ENCODE measurements around the gene IMP3.
A peak's percentile ranks its signal among the peaks of the same experiment; 100 is the strongest.
"Not testable (repeated sequence)": the region's sequence is repeated elsewhere in the genome, so short reads cannot be mapped to it uniquely, and the experiment has no call there.

IMP3 gene, protein sequence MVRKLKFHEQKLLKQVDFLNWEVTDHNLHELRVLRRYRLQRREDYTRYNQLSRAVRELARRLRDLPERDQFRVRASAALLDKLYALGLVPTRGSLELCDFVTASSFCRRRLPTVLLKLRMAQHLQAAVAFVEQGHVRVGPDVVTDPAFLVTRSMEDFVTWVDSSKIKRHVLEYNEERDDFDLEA

DNA sequence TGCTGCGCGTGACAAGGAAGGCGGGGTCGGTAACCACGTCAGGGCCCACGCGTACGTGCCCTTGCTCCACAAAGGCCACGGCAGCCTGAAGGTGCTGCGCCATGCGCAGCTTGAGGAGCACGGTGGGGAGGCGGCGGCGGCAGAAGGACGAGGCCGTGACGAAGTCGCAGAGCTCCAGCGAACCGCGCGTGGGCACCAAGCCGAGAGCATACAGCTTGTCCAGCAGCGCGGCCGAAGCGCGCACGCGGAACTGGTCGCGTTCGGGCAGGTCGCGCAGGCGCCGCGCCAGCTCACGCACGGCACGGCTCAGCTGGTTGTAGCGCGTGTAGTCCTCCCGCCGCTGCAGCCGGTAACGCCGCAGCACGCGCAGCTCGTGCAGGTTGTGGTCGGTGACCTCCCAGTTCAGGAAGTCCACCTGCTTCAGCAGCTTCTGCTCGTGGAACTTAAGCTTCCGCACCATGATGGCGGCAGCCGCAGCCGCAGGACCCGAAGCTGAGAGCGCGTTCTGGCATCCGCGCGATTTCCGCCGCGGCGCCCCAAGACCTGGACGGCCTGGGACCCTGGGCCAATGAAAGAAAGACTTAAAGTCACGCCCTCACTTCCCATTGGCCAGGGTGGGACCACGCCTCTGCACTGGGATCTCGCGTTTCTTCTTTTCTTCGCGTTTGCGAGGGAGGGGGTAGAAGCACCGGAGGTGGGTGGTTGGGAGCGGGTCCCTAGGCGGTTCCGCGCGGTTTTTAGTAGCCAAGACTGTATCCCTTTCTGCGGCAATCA lies at the start of gene IMP3:
IMP3 (minus strand) TSS at position 516 of the 774 bp plus-strand sequence; CDS start at position 460, 56 bp downstream.
- H3K27ac ChIP-seq, result peak within 1 kb of the TSS; percentile 99
- TF ChIP-seq, protein P1, sequence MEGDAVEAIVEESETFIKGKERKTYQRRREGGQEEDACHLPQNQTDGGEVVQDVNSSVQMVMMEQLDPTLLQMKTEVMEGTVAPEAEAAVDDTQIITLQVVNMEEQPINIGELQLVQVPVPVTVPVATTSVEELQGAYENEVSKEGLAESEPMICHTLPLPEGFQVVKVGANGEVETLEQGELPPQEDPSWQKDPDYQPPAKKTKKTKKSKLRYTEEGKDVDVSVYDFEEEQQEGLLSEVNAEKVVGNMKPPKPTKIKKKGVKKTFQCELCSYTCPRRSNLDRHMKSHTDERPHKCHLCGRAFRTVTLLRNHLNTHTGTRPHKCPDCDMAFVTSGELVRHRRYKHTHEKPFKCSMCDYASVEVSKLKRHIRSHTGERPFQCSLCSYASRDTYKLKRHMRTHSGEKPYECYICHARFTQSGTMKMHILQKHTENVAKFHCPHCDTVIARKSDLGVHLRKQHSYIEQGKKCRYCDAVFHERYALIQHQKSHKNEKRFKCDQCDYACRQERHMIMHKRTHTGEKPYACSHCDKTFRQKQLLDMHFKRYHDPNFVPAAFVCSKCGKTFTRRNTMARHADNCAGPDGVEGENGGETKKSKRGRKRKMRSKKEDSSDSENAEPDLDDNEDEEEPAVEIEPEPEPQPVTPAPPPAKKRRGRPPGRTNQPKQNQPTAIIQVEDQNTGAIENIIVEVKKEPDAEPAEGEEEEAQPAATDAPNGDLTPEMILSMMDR (conservative IDR thresholded peaks at IDR 0.05), result no peak

DNA sequence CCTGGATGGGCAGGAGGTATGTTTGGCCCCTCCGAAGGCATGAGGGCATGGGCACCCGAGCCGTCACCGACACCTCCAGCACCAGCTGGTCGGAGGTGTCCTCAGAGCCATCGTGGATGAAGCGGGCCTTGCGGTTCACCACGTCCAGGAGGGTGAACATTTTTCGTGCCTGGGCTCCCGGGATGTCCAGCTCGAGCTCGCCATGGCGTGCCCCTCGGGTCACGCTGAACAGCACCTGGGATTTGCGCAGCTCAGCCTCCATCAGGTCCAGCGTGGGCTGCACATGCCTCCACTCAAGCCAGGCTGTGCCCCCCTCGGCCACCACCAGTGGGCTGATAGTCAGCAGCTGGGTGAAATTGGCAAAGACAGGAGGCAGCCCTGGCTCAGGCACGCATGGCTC lies 49.4 kb upstream of the IMP3 start:
- H3K27ac ChIP-seq, result not testable (repeated sequence)

DNA sequence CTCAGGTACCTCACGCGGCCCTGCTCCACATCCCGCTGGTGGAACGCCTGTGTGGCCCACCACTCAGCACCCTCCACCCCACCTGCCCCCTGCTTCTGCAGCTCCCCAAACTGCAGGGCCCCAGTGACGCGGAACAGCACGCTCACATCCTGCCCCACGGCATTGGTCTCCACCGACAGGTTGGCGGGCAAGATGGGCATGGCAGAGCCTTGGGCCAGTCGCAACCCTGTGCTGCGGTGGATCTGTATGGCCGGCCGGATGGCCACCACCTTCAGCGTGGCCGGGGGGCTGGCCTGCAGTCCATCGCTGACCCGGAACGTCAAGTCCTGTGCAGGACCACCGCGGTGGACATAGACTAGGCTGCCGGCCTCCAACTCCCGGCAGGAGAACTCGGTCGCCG lies 48.8 kb upstream of the IMP3 start:
- TF ChIP-seq, protein P1 (conservative IDR thresholded peaks at IDR 0.05), result no peak
- H3K27ac ChIP-seq, result no peak overlapping the region

DNA sequence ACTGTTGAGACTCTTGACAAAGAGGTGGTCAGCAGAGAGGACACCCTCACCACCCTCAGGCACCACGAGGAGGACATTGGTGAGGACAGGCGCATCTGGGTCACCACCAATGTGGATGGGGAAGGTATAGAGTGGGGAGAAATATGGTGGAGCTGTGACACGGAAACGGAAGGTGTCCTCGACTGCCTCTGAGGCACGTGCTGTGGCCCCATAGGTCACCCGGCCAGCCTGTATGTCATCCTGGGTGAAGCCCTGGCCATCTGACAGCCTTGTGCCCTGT lies 48.2 kb upstream of the IMP3 start:
- H3K27ac ChIP-seq, result no peak overlapping the region
- TF ChIP-seq, protein P1 (conservative IDR thresholded peaks at IDR 0.05), result no peak

DNA sequence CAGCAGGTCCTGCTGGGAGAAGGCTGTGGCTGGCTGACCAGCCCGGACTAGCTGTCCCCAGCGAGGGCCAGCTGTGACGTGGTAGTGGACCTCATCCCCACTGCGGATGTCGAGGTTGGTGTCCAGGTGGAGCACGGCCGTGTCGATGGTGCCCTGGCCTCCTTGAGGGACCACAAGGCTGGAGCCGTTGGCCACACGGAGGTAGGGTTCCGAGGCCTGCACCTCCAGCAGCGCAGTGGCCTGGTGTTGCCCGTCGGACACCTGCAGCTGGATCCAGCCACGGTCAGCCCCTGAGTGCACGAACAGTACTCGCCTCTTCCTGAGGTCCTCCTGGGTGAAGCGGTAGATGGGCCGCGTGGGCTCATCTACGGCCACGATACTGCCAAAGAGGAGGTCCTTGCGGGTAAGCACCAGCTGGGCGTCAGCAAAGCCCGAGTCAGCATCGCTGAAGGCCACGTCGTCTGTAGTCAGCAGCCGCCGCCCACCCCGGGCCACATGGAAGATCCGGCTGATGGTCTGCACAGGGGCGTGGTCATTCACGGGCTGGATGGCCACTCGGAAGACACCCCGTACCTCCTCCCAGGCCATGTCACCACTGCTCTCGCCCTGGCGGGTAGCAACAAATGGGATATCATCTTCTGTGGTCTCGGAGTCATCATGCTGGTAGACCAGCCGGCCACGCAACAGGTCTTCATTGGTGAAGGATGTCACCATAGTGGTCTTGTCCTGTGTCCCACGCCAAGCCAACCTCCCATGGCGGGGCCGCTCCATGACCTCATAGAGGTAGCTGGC lies 47.7 kb upstream of the IMP3 start:
- H3K27ac ChIP-seq, result no peak overlapping the region
- TF ChIP-seq, protein P1 (conservative IDR thresholded peaks at IDR 0.05), result no peak

DNA sequence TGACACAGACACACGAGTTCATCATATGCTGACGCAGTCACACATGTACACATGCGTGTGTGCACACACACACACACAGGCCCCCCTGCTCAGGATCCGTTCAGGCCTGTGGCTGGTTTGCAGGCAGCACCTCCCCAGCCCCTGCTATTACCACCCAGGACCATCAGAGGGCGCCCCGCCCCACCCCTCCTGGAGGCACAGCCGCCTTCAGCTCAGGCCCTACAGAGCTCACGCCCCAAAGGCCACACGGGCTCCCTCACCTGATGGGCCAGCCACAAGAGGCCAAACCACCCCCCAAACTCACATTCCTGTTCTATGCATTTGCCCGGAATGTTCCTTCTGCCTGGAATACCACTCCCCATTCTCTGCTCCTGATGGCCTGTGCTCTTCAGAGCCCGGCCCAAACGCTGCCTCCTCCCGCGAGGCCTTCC lies 46.2 kb upstream of the IMP3 start:
- H3K27ac ChIP-seq, result not testable (repeated sequence)
- TF ChIP-seq, protein P1 (conservative IDR thresholded peaks at IDR 0.05), result peak; percentile 82

DNA sequence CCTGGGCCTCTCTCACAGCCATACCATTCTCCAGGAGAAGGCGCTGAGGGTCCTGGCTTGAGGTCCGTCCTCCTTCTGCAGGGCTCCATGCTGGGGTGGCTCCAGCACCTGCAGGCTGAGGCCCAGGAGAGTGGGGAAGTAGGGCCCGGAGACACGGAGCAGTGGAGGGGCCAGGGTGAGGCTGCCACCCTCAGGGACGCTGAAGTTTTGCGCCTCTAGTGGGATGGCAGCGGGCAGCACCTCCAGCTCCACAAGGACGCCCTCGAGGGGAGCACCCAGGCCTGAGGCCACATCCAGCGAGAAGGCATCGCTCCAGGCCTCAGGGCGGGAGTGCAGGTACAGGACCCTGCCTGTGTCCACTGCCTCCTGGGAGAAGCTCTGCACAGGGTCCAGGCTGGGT lies 45.2 kb upstream of the IMP3 start:
- TF ChIP-seq, protein P1 (conservative IDR thresholded peaks at IDR 0.05), result no peak
- no peak overlapping the region for H3K27ac ChIP-seq

Measured in VCaP (cell line).